ENCODE measurements around the gene YBEY.

DNA sequence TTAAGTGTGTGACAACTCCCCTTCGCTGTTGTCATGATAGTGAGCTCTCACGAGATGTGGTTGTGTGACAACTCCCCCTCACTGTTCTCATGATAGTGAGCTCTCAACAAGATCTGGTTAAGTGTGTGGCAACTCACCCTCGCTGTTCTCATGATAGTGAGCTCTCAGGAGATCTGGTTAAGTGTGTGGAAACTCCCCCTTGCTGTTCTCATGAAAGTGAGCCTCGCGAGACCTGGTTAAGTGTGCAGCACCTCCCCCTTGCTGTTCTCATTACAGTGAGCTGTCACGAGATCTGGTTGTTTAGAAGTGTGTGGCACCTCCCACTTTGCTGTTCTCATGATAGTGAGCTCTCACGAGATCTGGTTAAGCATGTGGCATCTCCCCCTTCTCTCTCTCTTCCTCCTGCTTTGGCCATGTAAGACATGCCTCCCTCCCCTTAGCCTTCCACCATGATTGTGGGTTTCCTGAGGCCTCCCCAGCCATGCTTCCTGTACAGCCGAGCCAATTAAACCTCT is 32.5 kb upstream of the YBEY start:
- TF ChIP-seq CTCF (IDR thresholded peaks at IDR 0.05) (no peak), EP300 (IDR thresholded peaks at IDR 0.05) (no peak), POLR2AphosphoS5 (IDR thresholded peaks at IDR 0.05) (no peak)
